ENCODE results near the gene CTNS.

DNA sequence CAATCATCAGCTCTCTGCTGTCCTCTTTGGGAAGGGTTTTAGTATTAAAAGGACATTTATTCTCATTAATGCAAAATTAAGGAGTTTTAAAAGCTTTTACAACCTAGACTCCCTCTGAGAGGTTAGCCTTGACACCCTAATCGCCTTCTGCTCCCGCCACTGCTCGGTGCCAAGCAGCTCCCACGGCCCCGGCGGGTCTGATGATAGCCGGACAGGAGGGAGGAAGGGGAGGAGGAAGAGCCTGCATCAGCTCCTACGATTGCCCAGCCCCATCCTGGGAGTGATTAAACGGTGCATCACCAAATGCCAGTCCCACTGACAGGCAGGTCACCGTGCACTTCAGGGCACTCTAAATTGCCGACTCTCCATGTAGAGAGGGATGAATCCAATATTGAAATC is 8.8 kb upstream of the CTNS start:
- TF ChIP-seq CTCF (IDR thresholded peaks at IDR 0.05 in 4 of 5, conservative IDR thresholded peaks at IDR 0.05 in 1 of 5) (no peak), POLR2A (IDR thresholded peaks at IDR 0.05) (no peak)
